K562 (cell line): ENCODE measurements around the gene FMNL3. TPM values are rescaled to one million over a fixed set of nuclear protein-coding genes. Genes with fewer than 3 reads are reported as not detected.
A peak's percentile ranks its signal among the peaks of the same experiment; 100 is the strongest.

Experiments
- DACH1 ChIP-seq: fragments of 450-650 bp; IDR thresholded peaks from 2 replicates; pipeline ENCODE4 v1.6.1; 2018; ENCODE audit not compliant: partially characterized antibody
- EGR1 ChIP-seq: fragments of 450-650 bp; conservative IDR thresholded peaks from 2 replicates; pipeline ENCODE4 v1.6.1; 2017; ENCODE audit warnings: mild to moderate bottlenecking
- ETV5 ChIP-seq: sonication (generic); formaldehyde crosslinking; IDR thresholded peaks from 2 replicates; pipeline ENCODE4 v1.4.0; 2020; ENCODE audit warnings: low read depth, mild to moderate bottlenecking, missing genetic modification reagents
- FOXO4 ChIP-seq: fragments of 450-650 bp; formaldehyde crosslinking; IDR thresholded peaks from 2 replicates; pipeline ENCODE4 v1.4.0; 2020; ENCODE audit warnings: mild to moderate bottlenecking, moderate library complexity
- GTF2E2 ChIP-seq: fragments of 200-800 bp; sonication (Bioruptor generic); IDR thresholded peaks from 2 replicates; pipeline ENCODE4 v1.6.1; 2016; ENCODE audit warnings: missing genetic modification characterization, missing compliant biosample characterization
- HMBOX1 ChIP-seq: sonication (generic); IDR thresholded peaks from 2 replicates; pipeline ENCODE4 v1.6.1; 2016
- KAT8 ChIP-seq: fragments of 450-650 bp; IDR thresholded peaks from 2 replicates; pipeline ENCODE4 v1.6.1; 2016; ENCODE audit warnings: low read depth, mild to moderate bottlenecking
- MTA1 ChIP-seq: fragments of 450-650 bp; IDR thresholded peaks from 2 replicates; pipeline ENCODE4 v1.6.1; 2017; ENCODE audit warnings: borderline replicate concordance
- NBN ChIP-seq: fragments of 450-650 bp; IDR thresholded peaks from 2 replicates; pipeline ENCODE4 v1.6.1; 2016; ENCODE audit warnings: low read depth, mild to moderate bottlenecking
- RNF2 ChIP-seq: sonication (generic); IDR thresholded peaks from 2 replicates; pipeline ENCODE4 v1.6.1; 2016
- SRF ChIP-seq, 2 experiments: fragments of 250-450, 450-650 bp in 1 of 2; sonication (Bioruptor Pico) in 1 of 2; sonication (generic) in 1 of 2; formaldehyde crosslinking; IDR thresholded peaks; 2 replicates each; pipeline versions ENCODE4 v1.5.0 to v1.5.1; 2020 to 2022; ENCODE audit warnings: mild to moderate bottlenecking in 1 of 2, missing genetic modification reagents in 1 of 2
- TCF15 ChIP-seq: fragments of 250-450 bp; sonication (Bioruptor Pico); IDR thresholded peaks from 2 replicates; pipeline ENCODE4 v1.8.0; 2022; ENCODE audit warnings: moderate library complexity, mild to moderate bottlenecking, inconsistent platforms
- TCF7 ChIP-seq: sonication (generic); IDR thresholded peaks from 2 replicates; pipeline ENCODE4 v1.6.1; 2016; ENCODE audit warnings: antibody characterized with exemption, borderline replicate concordance
- TOE1 ChIP-seq, 2 experiments: fragments of 450-650 bp in 1 of 2; sonication (generic) in 1 of 2; formaldehyde crosslinking in 1 of 2; IDR thresholded peaks; 2 replicates each; pipeline versions ENCODE4 v1.7.1 to v1.8.0; 2016 to 2022; ENCODE audit warnings: borderline replicate concordance in 2 of 2, mild to moderate bottlenecking in 2 of 2, antibody characterized with exemption in 1 of 2, inconsistent platforms in 1 of 2, low read depth in 1 of 2, missing genetic modification reagents in 1 of 2, moderate library complexity in 1 of 2
- UBTF ChIP-seq, 2 experiments: IDR thresholded peaks; 2 replicates each; pipeline ENCODE4 v1.6.1; 2012; ENCODE audit warnings: improper control_type of control experiment in 2 of 2, low read depth in 2 of 2, low read length in 2 of 2, borderline replicate concordance in 1 of 2
- ZBTB17 ChIP-seq: fragments of 450-650 bp; formaldehyde crosslinking; IDR thresholded peaks from 2 replicates; pipeline ENCODE4 v1.4.0; 2020; ENCODE audit warnings: mild to moderate bottlenecking
- ZBTB33 ChIP-seq: sonication (generic); formaldehyde crosslinking; IDR thresholded peaks from 2 replicates; pipeline ENCODE4 v1.8.1; 2023; ENCODE audit warnings: mild to moderate bottlenecking, missing genetic modification reagents
- ZFP30 ChIP-seq: fragments of 250-450 bp; sonication (Bioruptor Pico); IDR thresholded peaks from 2 replicates; pipeline ENCODE4 v1.8.0; 2022; ENCODE audit warnings: moderate library complexity, mild to moderate bottlenecking, inconsistent platforms, borderline replicate concordance
- ZNF408 ChIP-seq: fragments of 250-450 bp; sonication (Bioruptor Pico); IDR thresholded peaks from 2 replicates; pipeline ENCODE4 v1.4.0; 2020; ENCODE audit warnings: low read depth, mild to moderate bottlenecking, moderate library complexity
- polyA plus RNA-seq, 8 experiments: library from polyadenylated mRNA; depleted of rRNA in 4 of 8; stranded (reverse) in 5 of 8; unstranded in 3 of 8; fragments of >200 nt; fragmentation: Nextera tagmentation in 2 of 8; fragmentation: Illumina TruSeq in 1 of 8; extraction: Ambion mirVana in 2 of 8; extraction: Trizol in 1 of 8; gene quantifications; 2 replicates each; pipeline versions ENCODE4 v1.2.1 to v1.2.3, GENCODE V29; 2011 to 2014; ENCODE audit warnings: inconsistent platforms in 1 of 8, missing spikeins in 1 of 8
- total RNA-seq, 7 experiments: library from RNA; depleted of rRNA in 6 of 7; stranded (reverse); fragments of >200 nt in 6 of 7; fragmentation: Illumina TruSeq in 2 of 7; extraction: Trizol in 2 of 7; gene quantifications; 2 replicates each; pipeline versions ENCODE4 v1.2.1 to v1.2.3, GENCODE V29; 2011 to 2021; ENCODE audit warnings: low replicate concordance in 1 of 7

Gene FMNL3
- total and polyA plus RNA-seq, 9 of the 15 experiments (the other 6 are each of a cell fraction or from before 2014, with no cell fraction given), result 0.49 to 14.4 (median 6.8) TPM

GRCh38 chr12:49740930-49741881 lies 34.0 kb upstream of the FMNL3 start, which contains the start of gene TMBIM6 (continued):
- peak; percentile 98 for TF ChIP-seq ZBTB17 (CRISPR knock-in tag)
- TF ChIP-seq FOXO4 (CRISPR knock-in tag), result 0 out of 2 replicates have a peak, but pooled peaks have one; percentile 72
- peak; percentile 42; the same call in 1 of the 2 replicates for TF ChIP-seq TOE1 (IDR thresholded peaks at IDR 0.05; ENCODE audit: borderline replicate concordance)
- TF ChIP-seq TOE1 (CRISPR knock-in tag; IDR thresholded peaks at IDR 0.05; ENCODE audit: borderline replicate concordance, low read depth), result no peak
- peak; percentile 98 for TF ChIP-seq GTF2E2 (tag)
- 0 out of 2 replicates have a peak, but pooled peaks have one; percentile 43 for TF ChIP-seq TCF15 (CRISPR knock-in tag)
- TF ChIP-seq RNF2, result peak; percentile 48; the same call in 1 of the 2 replicates
- no peak for TF ChIP-seq DACH1
- TF ChIP-seq NBN, result peak; percentile 80
- peak in 1 of 2 experiments; percentile 76; a peak in 2 of 4 replicates for TF ChIP-seq UBTF (IDR thresholded peaks at IDR 0.05; ENCODE audit: borderline replicate concordance in 1 of 2, low read depth in 2 of 2, low read length in 2 of 2)
- TF ChIP-seq SRF (CRISPR knock-in tag; IDR thresholded peaks at IDR 0.05), result peak in 1 of 2 experiments; percentile 50; a peak in 1 of 4 replicates
- 0 out of 2 replicates have a peak, but pooled peaks have one; percentile 35 for TF ChIP-seq MTA1
- 0 out of 2 replicates have a peak, but pooled peaks have one; percentile 25 for TF ChIP-seq TCF7
- TF ChIP-seq ETV5 (CRISPR knock-in tag), result peak; percentile 99
- TF ChIP-seq EGR1, result peak; percentile 95
- no peak; the same call in 1 of the 2 replicates for TF ChIP-seq HMBOX1
- TF ChIP-seq ZBTB33 (CRISPR knock-in tag), result peak; percentile 33; the same call in 1 of the 2 replicates
- TF ChIP-seq ZFP30, result no peak
- TF ChIP-seq ZNF408 (CRISPR knock-in tag), result no peak
- no peak for TF ChIP-seq KAT8
